Loucy (cell line): Measurements from ENCODE around the gene JAZF1.

Source experiments
- H2AFZ ChIP-seq: fragments of 200-600 bp; sonication (generic); 2 replicates; pipeline ENCODE4 v1.6.0; 2016; ENCODE audit warnings: antibody characterized with exemption, mild to moderate bottlenecking, low read length, moderate library complexity
- H3F3A ChIP-seq: fragments of 200-600 bp; 2 replicates; pipeline ENCODE4 v1.6.0; 2016; ENCODE audit warnings: antibody characterized with exemption, low read depth, mild to moderate bottlenecking
- H3K27me3 ChIP-seq: fragments of 200-600 bp; sonication (generic); 2 replicates; pipeline ENCODE4 v1.6.1; 2014; ENCODE audit warnings: low read length, mild to moderate bottlenecking; ENCODE audit not compliant: insufficient read depth, poor library complexity, severe bottlenecking
- H3K36me3 ChIP-seq: fragments of 200-600 bp; sonication (generic); 2 replicates; pipeline ENCODE4 v1.6.1; 2016; ENCODE audit warnings: low read length; ENCODE audit not compliant: insufficient read depth
- H3K4me1 ChIP-seq: fragments of 200-600 bp; sonication (generic); 2 replicates; pipeline ENCODE4 v1.5.1; 2014; ENCODE audit warnings: low read length, mild to moderate bottlenecking; ENCODE audit not compliant: insufficient read depth, poor library complexity, severe bottlenecking
- H3K4me2 ChIP-seq: fragments of 200-600 bp; sonication (generic); 2 replicates; pipeline ENCODE4 v1.6.0; 2014; ENCODE audit warnings: antibody characterized with exemption, low read length, low read depth, mild to moderate bottlenecking; ENCODE audit not compliant: poor library complexity, severe bottlenecking
- H3K4me3 ChIP-seq: fragments of 200-600 bp; sonication (generic); 2 replicates; pipeline ENCODE4 v1.5.1; 2014; ENCODE audit warnings: low read length, mild to moderate bottlenecking, mixed read lengths; ENCODE audit not compliant: poor library complexity, severe bottlenecking
- H3K79me2 ChIP-seq: fragments of 200-600 bp; sonication (generic); 2 replicates; pipeline ENCODE4 v1.6.1; 2014; ENCODE audit warnings: low read length; ENCODE audit not compliant: insufficient read depth
- H3K9ac ChIP-seq: fragments of 200-600 bp; sonication (generic); 2 replicates; pipeline ENCODE4 v1.6.0; 2014; ENCODE audit warnings: mild to moderate bottlenecking, low read depth, low read length, moderate library complexity; ENCODE audit not compliant: poor library complexity, severe bottlenecking
- H3K9me2 ChIP-seq: fragments of 200-600 bp; sonication (generic); replicated peaks from 2 replicates; pipeline ENCODE4 v1.6.1; 2016; ENCODE audit warnings: low read depth, low read length, mixed read lengths
- H3K9me3 ChIP-seq: fragments of 200-600 bp; sonication (generic); 2 replicates; pipeline ENCODE4 v1.6.1; 2014; ENCODE audit warnings: mild to moderate bottlenecking, antibody characterized with exemption, low read length, low read depth; ENCODE audit not compliant: insufficient read depth
- H4K20me1 ChIP-seq: fragments of 200-600 bp; sonication (generic); 2 replicates; pipeline ENCODE4 v1.6.0; 2014; ENCODE audit warnings: antibody characterized with exemption, low read length, mild to moderate bottlenecking; ENCODE audit not compliant: insufficient read depth, poor library complexity, severe bottlenecking
- CTCF ChIP-seq: fragments of 200-600 bp; sonication (generic); conservative IDR thresholded peaks from 2 replicates; pipeline ENCODE4 v1.5.1; 2014; ENCODE audit warnings: mild to moderate bottlenecking, antibody characterized with exemption, low read length
- EZH2phosphoT487 ChIP-seq: fragments of 200-600 bp; IDR thresholded peaks from 2 replicates; pipeline ENCODE4 v1.6.1; 2018; ENCODE audit warnings: antibody characterized with exemption, mild to moderate bottlenecking, moderate library complexity, borderline replicate concordance

Gene JAZF1

GRCh38 chr7:28018446-28018845, 162.1 kb downstream of the JAZF1 start:
- H3K9ac ChIP-seq = no peak overlapping the region

DNA sequence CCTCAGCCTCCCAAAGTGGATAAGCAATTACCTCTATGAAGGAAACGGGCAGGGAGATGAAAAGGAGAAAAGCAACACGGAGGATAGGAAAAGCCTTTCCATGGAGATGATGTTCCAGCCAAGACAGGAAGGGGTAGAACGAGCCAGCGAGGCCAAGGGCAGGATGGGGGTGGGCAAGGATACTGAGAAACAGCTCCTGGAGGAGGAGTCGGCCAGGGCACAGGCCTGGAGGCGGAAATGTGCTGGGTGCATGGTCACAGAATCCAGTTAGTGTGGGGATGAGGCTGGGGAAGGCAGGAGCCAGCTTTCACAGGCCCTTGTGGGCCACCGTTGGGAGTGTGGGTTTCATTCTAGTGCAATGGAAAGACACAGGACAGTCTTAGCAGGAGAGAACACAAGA, 162.6 kb downstream of the JAZF1 start:
- TF ChIP-seq EZH2phosphoT487 = no peak
- no peak for TF ChIP-seq CTCF
- Histone ChIP-seq H2AFZ (no peak overlapping the region), H3K27me3 (no peaks in the 10 kb centered on the region), H3K9me2 (no peaks in the 10 kb centered on the region), H3K4me1 (peaks cover 5% of the 10 kb centered on the region), H3K4me2 (no peak overlapping the region), H3K4me3 (no peak overlapping the region), H3K36me3 (peaks cover 8% of the 10 kb centered on the region; the same call in 1 of the 2 replicates), H3K9me3 (peaks cover 15% of the 10 kb centered on the region; the same call in 1 of the 2 replicates), H4K20me1 (no peaks in the 10 kb centered on the region), H3K9ac (no peak overlapping the region), H3F3A (no peaks in the 10 kb centered on the region), H3K79me2 (peaks cover 4% of the 10 kb centered on the region; the same call in 1 of the 2 replicates)

More at GRCh38 chr7:28018446-28018845, 162.1 kb downstream of the JAZF1 start:
- no peak overlapping the region for H2AFZ ChIP-seq
- TF ChIP-seq EZH2phosphoT487 (no peak), CTCF (no peak)
- no peaks in the 10 kb centered on the region for H3K9me2 ChIP-seq
- H3F3A ChIP-seq = no peaks in the 10 kb centered on the region
- H3K36me3 ChIP-seq = peaks cover 8% of the 10 kb centered on the region; the same call in 1 of the 2 replicates
- H3K4me1 ChIP-seq = peaks cover 5% of the 10 kb centered on the region
- no peaks in the 10 kb centered on the region for H4K20me1 ChIP-seq
- H3K9me3 ChIP-seq = peaks cover 15% of the 10 kb centered on the region; the same call in 1 of the 2 replicates
- no peak overlapping the region for H3K4me3 ChIP-seq
- peaks cover 4% of the 10 kb centered on the region; the same call in 1 of the 2 replicates for H3K79me2 ChIP-seq
- no peaks in the 10 kb centered on the region for H3K27me3 ChIP-seq
- H3K4me2 ChIP-seq = no peak overlapping the region

GRCh38 chr7:28017372-28017771, 163.2 kb downstream of the JAZF1 start:
- Histone ChIP-seq H3K4me2 (no peak overlapping the region), H3K36me3 (peaks cover 8% of the 10 kb centered on the region; the same call in 1 of the 2 replicates), H3K79me2 (peaks cover 4% of the 10 kb centered on the region; the same call in 1 of the 2 replicates), H4K20me1 (no peaks in the 10 kb centered on the region), H3K9me3 (peaks cover 15% of the 10 kb centered on the region; the same call in 1 of the 2 replicates), H3F3A (no peaks in the 10 kb centered on the region), H3K27me3 (no peaks in the 10 kb centered on the region), H3K9me2 (no peaks in the 10 kb centered on the region), H2AFZ (no peak overlapping the region), H3K4me1 (peaks cover 5% of the 10 kb centered on the region), H3K4me3 (no peak overlapping the region), H3K9ac (no peak overlapping the region)
- TF ChIP-seq EZH2phosphoT487 = no peak
- TF ChIP-seq CTCF = no peak
